ENCODE results near the gene LYAR.

Gene LYAR, protein sequence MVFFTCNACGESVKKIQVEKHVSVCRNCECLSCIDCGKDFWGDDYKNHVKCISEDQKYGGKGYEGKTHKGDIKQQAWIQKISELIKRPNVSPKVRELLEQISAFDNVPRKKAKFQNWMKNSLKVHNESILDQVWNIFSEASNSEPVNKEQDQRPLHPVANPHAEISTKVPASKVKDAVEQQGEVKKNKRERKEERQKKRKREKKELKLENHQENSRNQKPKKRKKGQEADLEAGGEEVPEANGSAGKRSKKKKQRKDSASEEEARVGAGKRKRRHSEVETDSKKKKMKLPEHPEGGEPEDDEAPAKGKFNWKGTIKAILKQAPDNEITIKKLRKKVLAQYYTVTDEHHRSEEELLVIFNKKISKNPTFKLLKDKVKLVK

DNA sequence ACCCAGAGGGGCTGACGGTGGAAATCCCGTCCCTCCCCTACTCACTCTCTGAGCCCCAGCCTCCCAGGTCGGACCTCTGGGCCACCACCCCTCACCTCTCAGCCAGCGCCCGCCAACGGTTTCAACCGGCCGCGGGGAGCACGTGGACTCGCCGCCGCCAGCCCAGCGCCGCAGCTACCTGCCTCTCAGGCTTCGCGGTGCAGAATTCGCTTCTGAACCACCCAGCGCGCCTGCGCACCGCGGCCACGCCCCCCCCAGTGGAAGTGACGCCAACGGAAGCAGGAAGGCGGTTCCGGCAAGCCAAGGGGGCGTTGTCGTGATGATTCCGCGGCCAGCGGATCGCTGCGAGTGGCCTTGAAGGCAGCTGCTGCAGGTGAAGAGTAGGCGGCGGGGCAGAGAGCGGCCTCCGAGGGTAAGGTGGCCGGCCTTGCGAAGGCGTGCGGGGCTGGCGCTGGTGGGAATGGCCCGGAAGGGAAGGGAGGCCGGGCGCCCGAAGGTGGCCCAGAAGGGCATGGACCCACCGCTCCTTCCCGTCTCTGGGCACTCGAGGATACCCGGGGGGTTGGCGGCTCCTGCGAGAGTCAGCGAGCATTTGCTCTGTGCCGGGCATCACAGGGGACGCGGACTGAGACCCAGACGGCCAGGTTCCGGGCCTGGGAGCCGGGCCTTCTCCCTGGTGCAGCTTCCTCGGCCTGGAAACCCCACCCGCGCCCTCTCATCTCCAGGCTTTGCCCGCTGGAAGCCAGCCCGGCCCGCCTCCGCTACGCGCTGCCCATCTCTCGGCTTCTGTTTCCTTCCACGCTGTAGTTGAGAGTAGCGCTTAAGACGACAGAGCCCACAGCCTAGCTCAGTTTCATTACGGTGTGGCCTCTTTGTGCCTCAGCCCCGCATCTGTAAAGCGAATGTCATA is at the start of gene LYAR, which contains the start of gene ZBTB49:
Gene LYAR (minus strand): TSS at position 214 of the 910 bp plus-strand sequence. CDS start 6,412 bp downstream, outside the sequence.
Gene ZBTB49 (plus strand): TSS at position 311 of the 910 bp plus-strand sequence. CDS start 9,695 bp downstream, outside the sequence.
- DNase-seq = peak; percentile 94 to 98

DNA sequence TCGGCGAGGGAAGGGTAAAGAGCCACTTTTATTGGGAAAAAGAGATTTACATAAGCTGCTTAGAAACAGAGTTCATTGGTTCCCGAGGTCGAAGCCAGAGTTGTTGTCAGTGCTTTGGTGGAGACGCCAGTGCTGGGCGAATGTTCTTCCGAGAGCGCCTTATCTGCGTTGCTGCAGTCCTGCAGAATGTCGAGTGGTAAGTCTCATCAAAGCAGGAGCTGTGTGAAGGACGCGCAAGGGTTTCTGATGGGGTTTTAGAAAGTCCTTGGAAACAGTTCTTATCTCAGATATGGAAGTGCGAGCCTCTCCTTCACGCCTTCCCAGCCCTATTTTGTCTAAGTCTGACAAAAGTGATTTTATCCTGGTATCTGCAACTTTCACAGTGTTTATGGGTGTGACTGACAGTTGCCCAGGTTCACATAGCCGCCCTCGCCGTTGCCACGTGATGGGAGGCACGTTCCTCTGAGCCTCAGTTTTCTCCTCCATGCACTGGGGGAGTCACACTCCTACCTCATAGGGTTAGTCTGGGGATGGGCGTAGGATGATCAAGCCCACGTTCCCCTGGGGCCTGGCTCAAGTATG is 49.6 kb upstream of the LYAR start:
- DNase-seq = no peak

DNA sequence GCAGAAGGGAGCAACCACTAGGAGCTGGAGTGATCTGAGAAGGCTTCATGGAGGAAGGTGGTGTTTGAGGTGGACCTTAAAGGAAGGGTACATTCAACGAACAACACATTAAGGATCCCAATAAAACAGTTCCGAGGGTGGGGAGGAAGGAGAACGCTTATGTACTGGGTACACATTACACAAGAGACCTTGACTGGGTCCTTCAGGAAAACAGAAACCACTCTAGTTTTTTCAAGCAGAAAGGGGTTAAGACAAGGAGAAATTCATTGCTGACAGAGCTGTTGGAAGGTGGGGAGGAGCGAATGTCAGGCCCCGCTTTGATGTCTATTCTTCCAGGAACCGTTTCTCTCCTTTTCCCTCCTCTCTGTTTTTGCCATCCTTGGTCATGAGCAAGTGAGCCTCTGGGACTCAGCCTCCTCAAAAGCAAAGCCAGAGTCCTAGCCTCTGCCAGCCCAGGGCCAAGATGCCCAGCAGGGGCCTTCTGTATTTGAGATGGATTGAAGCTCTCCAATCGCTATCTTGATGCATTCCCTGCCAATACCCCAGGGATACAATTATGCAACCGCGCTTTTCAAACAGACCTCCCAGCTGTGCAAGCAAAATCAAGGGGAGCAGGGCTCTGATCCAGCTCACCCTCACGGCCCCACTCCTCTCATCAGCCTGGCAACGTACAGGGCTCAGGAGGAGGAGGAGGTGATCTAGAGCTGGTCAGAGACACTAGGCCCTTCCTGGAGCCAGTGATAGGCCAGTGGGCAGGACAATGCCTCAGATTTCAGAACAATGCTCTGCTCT is 48.5 kb upstream of the LYAR start:
- no peak for DNase-seq

DNA sequence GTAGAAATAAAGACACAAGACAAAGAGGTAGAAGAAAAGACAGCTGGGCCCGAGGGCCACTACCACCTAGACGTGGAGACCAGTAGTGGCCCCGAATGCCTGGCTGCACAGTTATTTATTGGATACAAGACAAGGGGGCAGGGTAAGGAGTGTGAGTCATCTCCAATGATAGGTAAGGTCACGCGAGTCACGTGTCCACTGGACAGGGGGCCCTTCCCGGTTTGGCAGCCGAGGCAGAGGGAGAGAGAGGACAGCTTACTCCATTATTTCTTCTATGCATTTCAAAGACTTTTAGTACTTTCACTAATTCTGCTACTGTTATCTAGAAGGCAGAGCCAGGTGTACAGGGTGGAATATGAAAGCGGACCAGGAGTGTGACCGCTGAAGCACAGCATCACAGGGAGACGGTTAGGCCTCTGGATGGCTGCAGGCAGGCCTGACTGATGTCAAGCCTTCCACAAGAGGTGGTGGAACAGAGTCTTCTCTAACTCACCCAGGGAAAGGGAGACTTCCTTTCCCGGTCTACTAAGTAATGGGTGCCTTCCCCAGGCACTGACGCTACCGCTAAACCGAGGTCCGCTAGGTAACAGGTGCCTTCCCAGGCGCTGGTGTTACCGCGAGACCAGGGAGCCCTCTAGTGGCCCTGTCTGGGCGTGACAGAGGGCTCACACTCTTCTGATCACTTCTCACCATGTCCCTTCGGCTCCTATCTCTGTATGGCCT is 45.0 kb upstream of the LYAR start:
- peak; percentile 70 to 82 for DNase-seq

DNA sequence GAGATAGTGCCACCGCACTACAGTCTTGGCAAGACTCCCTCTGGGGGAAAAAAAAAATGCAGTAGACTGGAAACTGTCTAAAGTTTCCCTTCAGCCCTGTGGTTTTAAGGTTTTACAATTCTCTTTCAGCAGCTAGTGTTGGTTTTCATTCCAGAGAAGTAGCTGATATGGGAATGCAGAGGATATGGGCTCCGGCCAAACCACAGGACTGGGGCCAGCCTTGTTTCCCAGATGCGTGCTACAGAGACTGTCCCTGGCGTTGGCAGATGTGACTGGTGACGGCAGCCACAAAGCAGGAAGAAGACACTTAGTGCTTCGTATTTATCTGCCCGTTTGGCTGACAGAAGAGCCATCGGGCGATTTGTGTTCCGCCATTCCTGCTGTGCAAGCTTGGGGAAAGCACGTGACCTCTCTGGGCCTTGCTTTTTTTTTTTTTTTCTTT is 43.3 kb upstream of the LYAR start:
- no peak for DNase-seq

DNA sequence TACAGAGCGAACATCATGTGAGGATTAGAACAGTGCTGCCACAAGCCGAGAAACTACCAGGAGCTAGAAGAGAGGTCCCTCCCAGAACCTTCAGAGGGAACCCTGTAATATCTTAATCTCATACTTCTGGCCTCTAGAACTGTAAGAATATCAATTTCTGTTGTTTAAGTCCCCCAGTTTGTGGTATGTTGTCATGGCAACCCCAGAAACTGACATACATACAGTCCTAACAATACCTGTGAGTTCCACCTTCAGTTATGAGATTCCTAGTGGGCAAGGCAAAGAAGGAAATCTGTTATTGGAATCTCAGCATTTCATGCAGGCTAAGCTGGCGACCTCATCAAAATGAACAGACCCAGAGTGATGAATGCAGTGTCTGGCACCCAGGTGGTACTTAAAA is 42.6 kb upstream of the LYAR start:
- no peak for DNase-seq

DNA sequence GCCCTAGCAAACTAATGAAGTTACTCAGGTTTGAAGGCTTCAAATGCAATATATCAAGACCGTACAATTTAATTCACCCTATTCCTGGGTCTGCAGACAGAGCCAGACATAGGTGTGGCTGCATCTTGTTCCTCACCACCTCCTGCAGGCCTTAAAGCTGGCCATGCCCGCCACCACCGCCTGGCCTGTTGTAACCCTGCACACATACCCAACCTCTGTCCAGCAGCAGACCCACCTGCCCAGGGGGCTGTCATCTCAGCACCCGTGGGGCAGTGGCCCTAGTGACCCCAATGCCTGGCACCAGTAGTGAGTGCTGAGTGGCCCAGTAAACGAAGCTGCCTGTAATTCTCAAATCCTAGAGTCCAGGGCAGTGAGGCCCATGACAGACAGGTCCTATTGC is 40.8 kb upstream of the LYAR start:
- DNase-seq = no peak

DNA sequence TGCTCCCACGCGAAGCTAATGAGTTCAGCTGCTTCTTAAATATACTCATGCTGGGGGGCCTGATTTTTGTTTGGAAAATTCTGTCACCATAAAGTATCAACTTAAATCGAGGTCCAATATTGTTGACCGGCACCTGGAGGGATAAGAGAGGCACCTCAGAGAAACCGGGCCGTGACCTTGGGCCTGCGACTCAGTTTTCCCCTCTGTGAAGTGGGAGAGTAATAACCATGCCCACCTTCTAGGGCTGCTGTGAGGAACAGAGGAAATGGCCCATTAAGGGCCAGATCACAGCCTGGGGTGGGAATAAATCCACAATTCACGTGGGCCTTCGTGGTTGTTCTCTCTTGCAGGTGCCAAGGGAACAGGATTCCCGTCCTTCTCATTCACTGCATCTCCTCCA is 39.5 kb upstream of the LYAR start:
- DNase-seq = no peak

DNA sequence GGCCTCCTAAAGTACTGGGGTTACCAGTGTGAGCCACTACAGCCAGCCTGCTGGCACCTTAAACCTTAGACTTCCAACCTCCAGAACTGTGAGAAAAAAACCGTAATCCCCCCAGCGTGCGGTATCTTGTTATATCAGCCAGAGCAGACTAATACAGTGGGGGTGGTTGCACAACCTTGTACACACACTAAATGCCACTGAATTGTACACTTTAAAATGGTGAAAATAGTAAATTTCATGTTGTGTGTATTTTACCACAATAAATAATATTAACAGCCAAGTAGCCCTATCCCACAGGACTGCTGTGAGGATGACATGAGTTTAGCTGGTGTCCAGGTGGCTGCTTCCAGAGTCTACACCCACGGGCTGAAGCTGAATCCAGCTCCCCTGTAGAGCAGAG is 38.9 kb upstream of the LYAR start:
- no peak for DNase-seq

DNA sequence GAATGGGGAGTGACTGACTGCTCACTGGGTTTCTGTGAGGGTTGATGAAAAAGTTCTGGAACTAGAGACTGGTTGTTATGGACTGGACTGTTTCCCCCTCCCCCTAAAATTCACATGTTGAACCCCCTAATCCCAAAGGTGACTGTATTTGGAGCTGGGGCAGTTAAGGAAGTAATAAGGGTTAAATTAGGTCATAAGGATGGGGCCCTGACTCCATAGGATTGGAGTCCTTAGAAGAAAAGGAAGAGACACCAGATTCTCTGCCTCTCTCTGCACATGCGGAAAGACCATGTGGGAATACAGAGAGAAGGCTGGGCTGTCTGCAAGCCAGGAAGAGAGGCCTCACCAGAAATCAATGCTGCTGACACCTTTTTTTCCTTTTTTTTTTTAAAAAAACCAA is 38.3 kb upstream of the LYAR start:
- no peak for DNase-seq

DNA sequence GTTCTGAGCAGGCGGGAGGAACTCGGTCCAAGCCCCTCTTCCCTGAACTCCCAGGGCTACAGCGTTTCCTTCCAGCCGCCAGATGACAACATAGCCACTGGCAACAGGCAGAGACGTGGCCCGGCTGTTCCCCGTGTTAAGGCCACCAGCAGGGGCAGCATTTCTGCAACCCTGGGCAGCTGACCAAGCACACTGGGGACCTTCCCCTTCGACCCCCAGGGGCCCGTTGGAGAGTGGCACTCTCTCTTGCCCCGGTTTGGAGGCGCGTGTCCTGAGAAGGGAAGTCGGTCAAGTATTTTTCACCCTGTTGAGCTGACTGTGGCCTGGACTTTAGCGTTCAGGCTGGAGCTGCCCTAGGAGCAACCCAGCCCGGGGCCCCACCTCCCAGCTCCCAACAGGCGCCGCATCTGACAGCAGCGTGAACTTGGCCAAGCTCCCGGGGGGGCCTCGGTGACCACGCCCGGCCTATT is 37.7 kb upstream of the LYAR start:
- no peak for DNase-seq

DNA sequence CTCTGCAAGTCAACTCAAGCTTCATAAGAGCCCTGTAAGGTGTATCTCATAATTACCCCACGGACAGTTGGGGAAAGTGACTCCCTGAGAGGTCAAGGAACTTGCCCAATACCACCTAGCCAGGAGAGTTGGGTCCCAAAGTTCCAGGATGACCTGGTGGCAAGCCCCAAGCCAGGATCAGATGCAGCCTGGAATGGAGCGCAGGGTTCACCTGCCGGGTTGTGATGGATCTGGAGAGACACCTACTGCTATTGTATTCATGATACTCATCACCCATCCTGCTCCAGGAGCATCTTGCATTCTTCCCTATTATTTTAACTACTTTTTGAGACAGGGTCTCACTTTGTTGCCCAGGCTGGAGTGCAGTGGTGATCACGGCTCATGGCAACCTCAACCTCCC is 36.2 kb upstream of the LYAR start:
- DNase-seq = no peak

DNA sequence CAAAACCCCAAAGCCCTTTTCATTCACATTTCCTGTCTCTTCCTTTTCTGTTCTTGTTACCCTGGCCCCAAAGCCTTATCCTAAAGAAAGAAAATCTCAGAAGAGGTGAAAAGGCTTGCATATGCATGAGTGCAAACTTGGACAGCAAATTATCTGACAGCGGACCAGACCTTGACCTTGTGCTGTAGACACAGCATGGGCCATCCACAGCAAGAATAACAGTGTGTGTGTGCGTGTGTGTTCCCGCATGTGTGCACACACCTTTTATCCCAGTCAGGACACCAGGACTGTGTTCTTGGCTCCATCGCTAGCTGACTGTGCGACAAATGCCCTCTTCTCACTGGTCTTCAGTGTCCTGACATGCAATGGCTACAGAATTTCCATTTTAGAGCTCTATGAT is 35.4 kb upstream of the LYAR start:
- no peak for DNase-seq

DNA sequence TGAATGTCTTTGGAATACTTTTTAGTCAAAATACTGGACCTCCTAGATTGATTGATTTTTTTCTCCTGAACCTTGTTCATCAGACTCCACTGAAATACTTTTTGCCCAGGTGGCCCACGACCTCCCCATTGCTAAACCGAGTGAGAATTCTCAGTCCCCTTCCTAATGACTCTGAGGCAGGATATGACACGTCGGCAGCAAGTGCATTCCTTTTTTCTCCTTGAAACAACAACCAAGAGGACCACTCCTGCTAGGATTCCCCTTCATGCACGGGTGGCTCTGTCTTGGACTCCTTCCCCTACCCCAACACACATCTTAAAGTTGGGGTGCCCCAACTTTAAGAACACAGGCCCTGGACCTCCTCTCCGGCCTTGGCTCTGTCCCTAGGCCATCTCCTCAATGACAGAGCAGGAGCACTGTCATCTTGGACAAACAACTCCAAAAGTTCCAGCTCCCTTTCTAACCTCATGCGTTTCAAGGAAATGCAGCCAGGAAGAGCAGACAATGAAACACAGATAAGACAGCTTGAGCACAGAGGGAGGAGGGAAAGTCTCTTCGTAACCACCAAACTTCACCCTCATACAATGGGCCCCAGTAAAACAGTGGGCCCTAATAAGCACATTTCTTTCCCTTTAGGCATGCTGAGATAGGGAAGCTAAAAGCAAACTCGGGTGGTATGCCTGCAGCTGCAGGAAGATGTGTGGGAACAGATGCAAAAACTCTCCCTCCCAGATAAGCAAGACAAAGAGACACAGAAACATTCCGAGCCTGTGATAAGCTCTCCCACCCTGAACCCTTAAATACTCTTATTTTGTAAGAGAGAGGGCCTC is 34.0 kb upstream of the LYAR start:
- no peak for DNase-seq

DNA sequence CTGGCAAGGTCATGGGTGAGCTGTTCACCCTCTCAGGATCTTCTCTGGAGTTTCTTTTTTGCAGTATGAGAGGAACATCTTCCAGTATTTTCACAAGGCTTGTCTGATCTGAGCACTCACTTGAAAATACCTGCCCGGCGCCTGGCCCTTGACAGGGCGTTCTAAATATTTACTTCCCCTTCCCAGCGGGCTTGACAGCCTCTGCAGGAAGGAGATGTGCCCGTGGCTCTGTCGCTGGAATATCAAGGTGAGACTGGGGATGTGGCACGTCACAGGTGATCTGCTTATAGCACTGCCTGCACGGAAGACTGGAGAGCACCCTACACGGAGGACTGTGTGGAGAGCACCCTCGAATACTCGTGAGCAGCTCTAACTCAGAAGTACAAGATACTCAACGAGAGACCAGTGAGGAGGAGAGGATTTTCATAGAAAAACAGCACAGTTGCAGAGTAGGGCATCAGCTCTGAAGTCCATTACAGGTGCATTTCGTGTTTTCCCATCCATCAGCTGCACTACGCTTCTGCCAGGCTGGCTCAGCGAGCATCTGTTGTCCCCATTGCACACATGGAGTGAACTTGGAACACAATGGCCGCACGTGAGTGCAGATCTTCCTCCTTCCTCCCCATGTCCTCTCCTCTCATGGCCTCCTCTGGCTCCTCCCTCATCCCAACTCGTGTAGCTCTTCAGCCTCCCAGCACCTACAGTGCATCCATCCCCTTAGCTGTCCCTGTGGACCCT is 32.2 kb upstream of the LYAR start:
- no peak for DNase-seq

DNA sequence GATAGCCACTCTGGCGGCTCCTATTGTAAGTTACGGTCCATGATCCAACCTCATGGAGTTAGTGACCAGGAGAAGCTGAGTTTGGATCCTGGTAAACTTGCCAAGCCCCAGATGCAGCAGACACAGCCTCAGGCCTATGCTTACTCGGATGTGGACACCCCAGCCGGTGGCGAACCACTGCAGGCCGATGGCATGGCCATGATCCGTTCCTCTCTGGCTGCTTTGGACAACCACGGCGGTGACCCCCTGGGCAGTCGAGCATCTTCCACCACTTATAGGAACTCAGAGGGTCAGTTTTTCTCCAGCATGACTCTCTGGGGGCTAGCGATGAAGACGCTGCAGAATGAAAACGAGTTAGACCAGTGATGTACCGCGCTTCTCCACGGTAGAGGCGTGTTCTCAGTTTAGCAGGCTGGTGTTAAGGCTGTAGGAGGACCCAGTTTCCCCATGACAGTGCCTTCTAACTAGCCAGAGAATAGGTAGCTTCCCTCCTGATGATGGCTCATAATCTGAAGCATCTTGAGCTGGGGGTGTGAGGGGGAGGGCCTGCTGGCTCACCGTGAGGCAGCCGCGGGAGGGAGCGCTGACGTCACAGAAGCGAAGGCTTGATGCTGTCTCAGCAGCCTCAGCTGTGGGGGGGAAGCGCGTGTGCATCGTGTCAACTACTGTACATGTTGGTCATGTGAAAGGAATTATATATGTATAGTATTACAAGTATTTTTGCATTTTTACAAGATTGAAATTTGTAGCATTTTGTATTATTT is 31.2 kb upstream of the LYAR start:
- no peak for DNase-seq

DNA sequence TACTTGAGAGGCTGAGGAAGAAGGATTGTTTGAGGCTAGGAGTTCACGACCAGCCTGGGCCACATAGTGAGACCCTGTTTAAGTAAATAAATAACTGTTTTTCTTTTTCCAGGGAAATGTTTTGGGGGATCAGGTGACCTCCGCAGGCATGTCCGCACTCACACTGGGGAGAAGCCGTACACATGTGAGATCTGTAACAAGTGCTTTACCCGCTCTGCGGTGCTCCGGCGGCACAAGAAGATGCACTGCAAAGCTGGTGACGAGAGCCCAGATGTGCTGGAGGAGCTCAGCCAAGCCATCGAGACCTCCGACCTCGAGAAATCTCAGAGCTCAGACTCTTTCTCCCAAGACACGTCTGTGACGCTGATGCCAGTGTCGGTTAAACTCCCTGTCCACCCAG is 30.6 kb upstream of the LYAR start:
- DNase-seq = no peak

DNA sequence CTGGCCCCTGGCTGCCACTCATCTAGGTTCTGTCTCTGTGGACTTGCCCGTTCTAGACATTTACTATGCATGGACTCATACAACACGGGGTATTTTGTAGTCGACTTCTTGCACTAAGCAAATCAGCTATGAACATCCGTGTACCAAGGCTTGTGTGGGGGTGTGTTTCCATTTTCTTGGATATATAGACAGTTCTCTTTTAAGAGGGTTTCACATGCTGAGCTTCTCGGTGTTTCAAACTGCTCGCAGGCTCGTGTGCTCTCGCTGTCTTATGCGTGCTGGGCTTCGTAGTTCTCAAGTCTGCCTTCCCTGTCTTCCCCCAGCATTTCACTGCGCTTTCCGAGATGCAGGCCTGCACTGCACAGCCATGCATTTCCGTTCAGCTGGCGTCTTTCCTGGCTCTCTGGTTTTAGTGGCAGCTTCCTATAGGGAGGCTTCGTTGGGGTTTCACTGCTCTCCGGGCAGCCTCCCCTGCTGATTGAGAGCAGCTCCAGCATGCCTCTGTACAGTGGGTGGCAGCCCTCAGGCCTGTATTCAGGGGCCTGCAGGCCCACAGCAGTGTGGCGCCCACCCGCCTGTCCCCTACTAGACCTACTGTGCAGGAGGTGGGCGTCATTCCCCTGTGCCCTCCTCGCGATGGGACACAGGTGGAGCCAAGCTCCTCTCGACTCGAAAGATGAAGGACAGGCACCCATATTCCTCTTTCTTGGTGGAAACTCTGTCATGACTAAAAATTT is 27.7 kb upstream of the LYAR start:
- no peak for DNase-seq

DNA sequence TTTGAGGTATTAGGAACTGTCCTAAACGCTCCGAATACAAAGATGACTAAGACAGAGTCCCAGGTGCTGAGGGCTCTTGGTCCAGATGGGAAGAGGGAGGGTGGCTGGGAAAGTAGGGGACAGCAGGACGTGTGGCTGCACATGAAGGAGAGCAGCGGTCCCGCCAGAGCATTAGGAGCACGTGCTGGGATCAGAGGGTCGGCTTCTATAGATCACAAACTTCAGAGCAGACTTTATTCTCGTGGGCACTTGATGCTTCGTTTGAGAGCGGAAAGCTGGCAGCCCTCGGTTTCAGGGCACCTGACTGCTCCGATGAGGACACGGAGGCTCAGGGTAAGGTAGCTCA is 26.2 kb upstream of the LYAR start:
- DNase-seq = no peak
